ENCODE measurements around the gene PCED1A. TPM values are rescaled to one million over a fixed set of nuclear protein-coding genes. Genes with fewer than 3 reads are reported as not detected.
A peak's percentile ranks its signal among the peaks of the same experiment; 100 is the strongest.

Gene PCED1A
- total and polyA plus RNA-seq, 9 of the 15 experiments (the other 6 are each of a cell fraction or from before 2014, with no cell fraction given): 1.5 to 11.5 (median 5.9) TPM

DNA sequence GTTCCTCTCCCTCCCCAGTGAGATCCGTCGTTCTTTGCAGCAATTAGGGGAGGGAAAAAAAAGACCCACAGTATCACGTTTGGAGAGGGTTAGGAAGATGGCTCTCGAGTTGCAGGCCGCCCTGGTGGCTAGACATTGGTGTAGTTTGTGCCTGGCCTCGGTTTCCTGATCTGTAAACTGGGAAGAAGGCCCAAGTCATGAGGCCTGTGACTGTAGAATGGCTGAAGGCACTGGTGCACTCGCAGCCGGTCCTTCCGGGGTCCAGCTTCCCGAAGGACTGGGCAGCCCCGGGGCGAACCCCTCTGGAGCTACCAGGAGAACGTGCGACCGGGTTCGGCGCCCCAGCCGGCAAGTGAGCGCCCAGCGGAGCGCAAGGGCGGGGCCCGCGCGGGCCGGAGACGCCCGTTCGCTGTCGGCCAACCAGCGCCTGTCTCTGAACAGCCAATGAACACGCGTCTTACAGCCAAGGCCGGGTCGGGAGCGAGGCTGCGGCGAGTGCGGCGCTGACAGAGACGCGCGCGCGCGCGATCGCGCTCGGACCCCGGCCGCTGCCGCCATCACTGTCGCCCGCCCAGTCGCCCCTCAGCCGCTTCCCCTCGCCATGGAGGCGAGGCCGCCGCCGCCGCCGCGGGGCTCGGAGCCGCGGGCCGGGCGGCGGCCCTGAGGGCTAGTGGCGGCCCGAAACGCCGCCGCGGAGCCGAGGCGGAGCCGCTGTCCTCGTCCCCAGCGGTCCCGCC, 32.7 kb upstream of the PCED1A start, which contains the start of gene PTPRA (continued):
- peak; percentile 25; the same call in 1 of the 2 replicates for TF ChIP-seq FOSL1 (tag; conservative IDR thresholded peaks at IDR 0.05)
- TF ChIP-seq ZNF212 (CRISPR knock-in tag; IDR thresholded peaks at IDR 0.05): no peak
- no peak for TF ChIP-seq BDP1 (IDR thresholded peaks at IDR 0.05; ENCODE audit: insufficient read depth, insufficient read length)
- TF ChIP-seq MEF2A (IDR thresholded peaks at IDR 0.05; ENCODE audit: control insufficient read depth, low read depth, low read length): no peak
- TF ChIP-seq, protein P1, sequence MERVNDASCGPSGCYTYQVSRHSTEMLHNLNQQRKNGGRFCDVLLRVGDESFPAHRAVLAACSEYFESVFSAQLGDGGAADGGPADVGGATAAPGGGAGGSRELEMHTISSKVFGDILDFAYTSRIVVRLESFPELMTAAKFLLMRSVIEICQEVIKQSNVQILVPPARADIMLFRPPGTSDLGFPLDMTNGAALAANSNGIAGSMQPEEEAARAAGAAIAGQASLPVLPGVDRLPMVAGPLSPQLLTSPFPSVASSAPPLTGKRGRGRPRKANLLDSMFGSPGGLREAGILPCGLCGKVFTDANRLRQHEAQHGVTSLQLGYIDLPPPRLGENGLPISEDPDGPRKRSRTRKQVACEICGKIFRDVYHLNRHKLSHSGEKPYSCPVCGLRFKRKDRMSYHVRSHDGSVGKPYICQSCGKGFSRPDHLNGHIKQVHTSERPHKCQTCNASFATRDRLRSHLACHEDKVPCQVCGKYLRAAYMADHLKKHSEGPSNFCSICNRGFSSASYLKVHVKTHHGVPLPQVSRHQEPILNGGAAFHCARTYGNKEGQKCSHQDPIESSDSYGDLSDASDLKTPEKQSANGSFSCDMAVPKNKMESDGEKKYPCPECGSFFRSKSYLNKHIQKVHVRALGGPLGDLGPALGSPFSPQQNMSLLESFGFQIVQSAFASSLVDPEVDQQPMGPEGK (CRISPR knock-in tag; IDR thresholded peaks at IDR 0.05; ENCODE audit: borderline replicate concordance): no peak
- TF ChIP-seq SMARCB1 (IDR thresholded peaks at IDR 0.05; ENCODE audit: insufficient read length, low read depth): no peak
- no peak for TF ChIP-seq THRAP3 (IDR thresholded peaks at IDR 0.05; ENCODE audit: borderline replicate concordance)
- TF ChIP-seq, protein P2, sequence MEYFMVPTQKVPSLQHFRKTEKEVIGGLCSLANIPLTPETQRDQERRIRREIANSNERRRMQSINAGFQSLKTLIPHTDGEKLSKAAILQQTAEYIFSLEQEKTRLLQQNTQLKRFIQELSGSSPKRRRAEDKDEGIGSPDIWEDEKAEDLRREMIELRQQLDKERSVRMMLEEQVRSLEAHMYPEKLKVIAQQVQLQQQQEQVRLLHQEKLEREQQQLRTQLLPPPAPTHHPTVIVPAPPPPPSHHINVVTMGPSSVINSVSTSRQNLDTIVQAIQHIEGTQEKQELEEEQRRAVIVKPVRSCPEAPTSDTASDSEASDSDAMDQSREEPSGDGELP (CRISPR knock-in tag; IDR thresholded peaks at IDR 0.05; ENCODE audit: borderline replicate concordance): 0 out of 2 replicates have a peak, but pooled peaks have one; percentile 64
- no peak for TF ChIP-seq STAG1 (CRISPR knock-in tag; IDR thresholded peaks at IDR 0.05; ENCODE audit: borderline replicate concordance)
- TF ChIP-seq NR2F6 (CRISPR knock-in tag; IDR thresholded peaks at IDR 0.05): no peak
- no peak for TF ChIP-seq ZNF133 (CRISPR knock-in tag; IDR thresholded peaks at IDR 0.05)
- no peak for TF ChIP-seq BRF1 (IDR thresholded peaks at IDR 0.05; ENCODE audit: borderline replicate concordance, extremely low read depth, insufficient read length)
- no peak for TF ChIP-seq ZBED1 (IDR thresholded peaks at IDR 0.05)
- TF ChIP-seq, protein P3, sequence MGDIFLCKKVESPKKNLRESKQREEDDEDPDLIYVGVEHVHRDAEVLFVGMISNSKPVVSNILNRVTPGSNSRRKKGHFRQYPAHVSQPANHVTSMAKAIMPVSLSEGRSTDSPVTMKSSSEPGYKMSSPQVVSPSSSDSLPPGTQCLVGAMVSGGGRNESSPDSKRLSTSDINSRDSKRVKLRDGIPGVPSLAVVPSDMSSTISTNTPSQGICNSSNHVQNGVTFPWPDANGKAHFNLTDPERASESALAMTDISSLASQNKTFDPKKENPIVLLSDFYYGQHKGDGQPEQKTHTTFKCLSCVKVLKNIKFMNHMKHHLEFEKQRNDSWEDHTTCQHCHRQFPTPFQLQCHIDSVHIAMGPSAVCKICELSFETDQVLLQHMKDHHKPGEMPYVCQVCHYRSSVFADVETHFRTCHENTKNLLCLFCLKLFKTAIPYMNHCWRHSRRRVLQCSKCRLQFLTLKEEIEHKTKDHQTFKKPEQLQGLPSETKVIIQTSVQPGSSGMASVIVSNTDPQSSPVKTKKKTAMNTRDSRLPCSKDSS (IDR thresholded peaks at IDR 0.05; ENCODE audit: low read depth, partially characterized antibody): no peak
- TF ChIP-seq PHB (CRISPR knock-in tag; IDR thresholded peaks at IDR 0.05): no peak
- no peak for TF ChIP-seq MCM2 (IDR thresholded peaks at IDR 0.05; ENCODE audit: low read depth)
- TF ChIP-seq U2AF1 (optimal IDR thresholded peaks at IDR 0.05; ENCODE audit: low read depth, low read length): no peak
- TF ChIP-seq ZNF507 (tag; conservative IDR thresholded peaks at IDR 0.05): no peak
- TF ChIP-seq, protein P4, sequence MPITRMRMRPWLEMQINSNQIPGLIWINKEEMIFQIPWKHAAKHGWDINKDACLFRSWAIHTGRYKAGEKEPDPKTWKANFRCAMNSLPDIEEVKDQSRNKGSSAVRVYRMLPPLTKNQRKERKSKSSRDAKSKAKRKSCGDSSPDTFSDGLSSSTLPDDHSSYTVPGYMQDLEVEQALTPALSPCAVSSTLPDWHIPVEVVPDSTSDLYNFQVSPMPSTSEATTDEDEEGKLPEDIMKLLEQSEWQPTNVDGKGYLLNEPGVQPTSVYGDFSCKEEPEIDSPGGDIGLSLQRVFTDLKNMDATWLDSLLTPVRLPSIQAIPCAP (CRISPR knock-in tag; IDR thresholded peaks at IDR 0.05; ENCODE audit: borderline replicate concordance): 0 out of 2 replicates have a peak, but pooled peaks have one; percentile 42
- TF ChIP-seq NR1H2 (CRISPR knock-in tag; IDR thresholded peaks at IDR 0.05): 0 out of 2 replicates have a peak, but pooled peaks have one; percentile 66
- no peak for TF ChIP-seq HEY1 (CRISPR knock-in tag; IDR thresholded peaks at IDR 0.05; ENCODE audit: borderline replicate concordance)
- no peak for TF ChIP-seq NFIX (CRISPR knock-in tag; IDR thresholded peaks at IDR 0.05; ENCODE audit: low read depth)
- no peak for TF ChIP-seq MTA1 (IDR thresholded peaks at IDR 0.05; ENCODE audit: borderline replicate concordance)
- no peak for TF ChIP-seq CBX2 (IDR thresholded peaks at IDR 0.05; ENCODE audit: insufficient read depth, low read length, poor library complexity, severe bottlenecking)
